Sigmoid colon (tissue), 7 donors: ENCODE data around the gene HMGCS1. TPM values are rescaled to one million over a fixed set of nuclear protein-coding genes. Genes with fewer than 3 reads are reported as not detected.
A peak's percentile ranks its signal among the peaks of the same experiment; 100 is the strongest.
"Not testable (repeated sequence)": the region's sequence is repeated elsewhere in the genome, so short reads cannot be mapped to it uniquely, and the experiment has no call there.

Experiments used
- DNase-seq: peaks from one replicate; pipeline ENCODE4 v3.0.0-alpha.2; 2019
- H3K27ac ChIP-seq, 4 donors: fragments of 200-600 bp; sonication (generic); one replicate each; pipeline ENCODE4 v1.5.1; 2016 to 2019; ENCODE audit warnings: mild to moderate bottlenecking in 1 of 4
- H3K27me3 ChIP-seq, 3 donors: fragments of 200-600 bp; sonication (generic); one replicate each; pipeline ENCODE4 v1.5.1; 2019; ENCODE audit warnings: mild to moderate bottlenecking in 1 of 3
- H3K36me3 ChIP-seq, 4 donors: fragments of 200-600 bp; sonication (generic); one replicate each; pipeline ENCODE4 v1.5.1; 2016 to 2019
- H3K4me1 ChIP-seq, 4 donors: fragments of 200-600 bp; sonication (generic); one replicate each; pipeline ENCODE4 v1.5.1; 2017 to 2019
- H3K4me3 ChIP-seq, 4 donors: fragments of 200-600 bp; sonication (generic); one replicate each; pipeline ENCODE4 v1.5.1; 2017 to 2019; ENCODE audit warnings: mild to moderate bottlenecking in 2 of 4, moderate library complexity in 1 of 4
- H3K9me3 ChIP-seq, 4 donors: fragments of 200-600 bp in 3 of 4; sonication (generic) in 3 of 4; one replicate each; pipeline versions ENCODE4 v1.5.1 to v1.6.1; 2013 to 2019
- EP300 ChIP-seq, 4 donors: sonication (generic); formaldehyde crosslinking; IDR thresholded peaks; one replicate each; pipeline ENCODE4 v1.6.1; 2017; ENCODE audit warnings: antibody characterized with exemption in 4 of 4
- POLR2A ChIP-seq, 2 donors: fragments of 450-650 bp; IDR thresholded peaks; one replicate each; pipeline ENCODE4 v1.6.1; 2016; ENCODE audit warnings: antibody characterized with exemption in 2 of 2, mild to moderate bottlenecking in 2 of 2, moderate library complexity in 2 of 2
- POLR2AphosphoS5 ChIP-seq, 4 donors: sonication (generic); formaldehyde crosslinking; IDR thresholded peaks; one replicate each; pipeline ENCODE4 v1.6.1; 2017; ENCODE audit warnings: antibody characterized with exemption in 4 of 4
- WGBS, 2 donors: extraction: QIAGEN DNeasy Blood & Tissue Kit; methylation state at CpG; one replicate each; pipeline ENCODE4 v1.1.7; 2013; 5-methylcytosine and 5-hydroxymethylcytosine counted together
- intact Hi-C: fragments of 100-400 bp; cut with DNase I; formaldehyde crosslinking; loops from one replicate; pipeline ENCODE4 v1.15.1; 2023
- polyA plus RNA-seq, 3 donors: library from polyadenylated mRNA; stranded (reverse); fragments of 200-250 nt; gene quantifications; one replicate each; pipeline ENCODE4 v1.2.3, GENCODE V29; 2013
- total RNA-seq, 4 donors: library from RNA; depleted of rRNA; stranded (reverse); fragments of >200 nt; gene quantifications; one replicate each; pipeline ENCODE4 v1.1.0, GENCODE V29; 2016
- TF ChIP-seq, protein P1 (sequence below), 4 experiments: fragments of 450-650 bp in 3 of 4; fragments of 200-600 bp in 1 of 4; IDR thresholded peaks; one replicate each; pipeline ENCODE4 v1.5.1; 2016 to 2019; ENCODE audit warnings: antibody characterized with exemption in 4 of 4, mild to moderate bottlenecking in 3 of 4, moderate library complexity in 2 of 4
- donor health status: healthy with polysubstance abuse.
- donor health status: Bipolar disorder and iron deficiency.
- donor health status: healthy.

Gene HMGCS1
- total and polyA plus RNA-seq, 7 donors = 13.0 to 132 (median 20.7) TPM

DNA sequence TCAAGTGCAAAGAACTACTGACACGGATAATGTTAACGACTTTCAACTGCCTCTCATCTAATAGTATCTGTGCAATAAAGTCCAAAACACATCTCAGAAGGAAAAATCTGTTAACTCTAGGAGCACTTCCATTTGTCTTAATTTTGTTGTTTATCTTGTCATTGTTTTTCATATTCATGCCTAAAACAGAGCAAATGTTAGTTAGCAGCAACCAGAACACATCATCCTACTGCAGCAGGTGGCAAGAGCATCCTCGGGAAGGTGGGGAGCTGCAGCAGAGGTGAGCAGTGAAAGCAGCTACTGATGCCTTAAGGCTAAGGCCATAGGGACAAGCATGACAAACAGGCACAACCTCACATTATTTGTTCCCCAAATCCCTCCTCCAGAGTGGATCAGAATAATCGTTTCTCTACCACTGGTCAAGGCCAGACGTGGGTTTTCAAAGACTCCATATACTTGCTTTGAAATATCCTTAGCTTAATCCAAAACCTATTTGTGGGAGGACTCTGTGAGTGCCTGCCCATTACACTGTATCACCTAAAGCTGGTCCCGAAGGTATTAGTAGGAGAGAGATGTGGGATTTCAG lies 1.0 kb downstream of the HMGCS1 start:
- DNase-seq = no peak
- TF ChIP-seq POLR2AphosphoS5 (IDR thresholded peaks at IDR 0.05) = no peak
- TF ChIP-seq EP300 (IDR thresholded peaks at IDR 0.05) = no peak
- TF ChIP-seq, protein P1, sequence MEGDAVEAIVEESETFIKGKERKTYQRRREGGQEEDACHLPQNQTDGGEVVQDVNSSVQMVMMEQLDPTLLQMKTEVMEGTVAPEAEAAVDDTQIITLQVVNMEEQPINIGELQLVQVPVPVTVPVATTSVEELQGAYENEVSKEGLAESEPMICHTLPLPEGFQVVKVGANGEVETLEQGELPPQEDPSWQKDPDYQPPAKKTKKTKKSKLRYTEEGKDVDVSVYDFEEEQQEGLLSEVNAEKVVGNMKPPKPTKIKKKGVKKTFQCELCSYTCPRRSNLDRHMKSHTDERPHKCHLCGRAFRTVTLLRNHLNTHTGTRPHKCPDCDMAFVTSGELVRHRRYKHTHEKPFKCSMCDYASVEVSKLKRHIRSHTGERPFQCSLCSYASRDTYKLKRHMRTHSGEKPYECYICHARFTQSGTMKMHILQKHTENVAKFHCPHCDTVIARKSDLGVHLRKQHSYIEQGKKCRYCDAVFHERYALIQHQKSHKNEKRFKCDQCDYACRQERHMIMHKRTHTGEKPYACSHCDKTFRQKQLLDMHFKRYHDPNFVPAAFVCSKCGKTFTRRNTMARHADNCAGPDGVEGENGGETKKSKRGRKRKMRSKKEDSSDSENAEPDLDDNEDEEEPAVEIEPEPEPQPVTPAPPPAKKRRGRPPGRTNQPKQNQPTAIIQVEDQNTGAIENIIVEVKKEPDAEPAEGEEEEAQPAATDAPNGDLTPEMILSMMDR (IDR thresholded peaks at IDR 0.05) = no peak
- TF ChIP-seq POLR2A (IDR thresholded peaks at IDR 0.05) = no peak
- intact Hi-C loops = loop anchor here (2.0 to 10.0 kb wide), 7 partner anchors 120 to 817 kb away; partner anchors contain the start of genes C5orf34, NIM1K and ZNF131
- H3K4me3 ChIP-seq = peak overlapping the region; percentile 58 to 89 (median 75)
- no peaks in the 10 kb centered on the region for H3K9me3 ChIP-seq
- H3K27me3 ChIP-seq = no peaks in the 10 kb centered on the region
- H3K27ac ChIP-seq = peak overlapping the region; percentile 87 to 94 (median 89)
- H3K36me3 ChIP-seq = no peaks in the 10 kb centered on the region
- 32 to 41% methylated on average over 6 of the region's 6 CpGs for WGBS, 2 donors
- peaks cover 0 to 28% (median 18%) of the 10 kb centered on the region in 4 donors for H3K4me1 ChIP-seq

DNA sequence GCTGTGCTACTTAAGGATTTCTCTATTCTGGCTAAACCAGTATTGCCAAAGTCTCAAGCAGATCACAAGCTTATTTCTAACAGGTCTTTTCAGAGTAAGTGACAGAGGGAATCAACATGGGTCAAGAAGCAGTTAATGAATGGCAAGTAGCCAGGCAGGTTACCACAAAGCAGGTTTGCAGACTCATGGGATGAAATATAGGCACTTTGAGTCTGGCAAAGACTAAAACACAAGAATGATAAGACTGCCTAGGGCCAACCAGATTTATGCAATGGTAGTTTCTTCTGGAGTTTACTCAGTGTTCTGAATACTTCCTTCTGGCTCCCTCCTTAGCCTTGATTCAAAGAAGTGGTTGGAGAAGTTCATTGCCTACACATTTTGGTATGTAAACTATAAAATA lies 3.6 kb downstream of the HMGCS1 start:
- Histone ChIP-seq H3K4me3 (no peak overlapping the region), H3K27ac (no peak overlapping the region), H3K4me1 (peaks cover 0 to 35% (median 18%) of the 10 kb centered on the region in 4 donors), H3K36me3 (no peaks in the 10 kb centered on the region), H3K27me3 (no peaks in the 10 kb centered on the region), H3K9me3 (no peaks in the 10 kb centered on the region)
- no peak for TF ChIP-seq EP300 (IDR thresholded peaks at IDR 0.05)
- no peak for TF ChIP-seq POLR2AphosphoS5 (IDR thresholded peaks at IDR 0.05)
- TF ChIP-seq POLR2A (IDR thresholded peaks at IDR 0.05) = no peak
- TF ChIP-seq, protein P1 (IDR thresholded peaks at IDR 0.05) = no peak
- intact Hi-C loops = loop anchor here (5.0 to 10.0 kb wide), 6 partner anchors 117 to 815 kb away; partner anchors contain the start of genes C5orf34, NIM1K and ZNF131
- no peak for DNase-seq

DNA sequence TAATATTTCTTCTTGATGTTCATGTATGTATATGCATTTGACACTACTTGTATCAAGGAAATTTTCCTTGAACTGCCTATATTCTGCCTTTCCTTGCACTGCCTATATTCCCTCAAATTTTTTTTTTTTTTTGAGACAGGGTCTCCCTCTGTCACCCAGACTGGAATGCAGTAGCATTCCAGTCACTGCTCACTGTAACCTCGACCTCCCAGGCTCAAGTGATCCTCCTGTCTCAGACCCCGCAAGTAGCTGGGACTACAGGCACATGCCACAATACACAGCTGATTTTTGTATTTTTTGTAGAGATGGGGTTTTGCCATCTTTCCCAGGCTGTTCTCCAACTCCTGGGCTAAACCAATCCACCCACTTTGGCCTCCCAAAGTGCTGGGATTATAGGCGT lies 4.1 kb downstream of the HMGCS1 start:
- Histone ChIP-seq H3K27me3 (no peaks in the 10 kb centered on the region), H3K9me3 (no peaks in the 10 kb centered on the region), H3K4me3 (no peak overlapping the region), H3K36me3 (no peaks in the 10 kb centered on the region), H3K27ac (no peak overlapping the region), H3K4me1 (peaks cover 0 to 35% (median 18%) of the 10 kb centered on the region in 4 donors)
- TF ChIP-seq EP300 (IDR thresholded peaks at IDR 0.05) (no peak), POLR2A (IDR thresholded peaks at IDR 0.05) (no peak), POLR2AphosphoS5 (IDR thresholded peaks at IDR 0.05) (no peak)
- TF ChIP-seq, protein P1 (IDR thresholded peaks at IDR 0.05) = no peak
- DNase-seq = no peak
- intact Hi-C loops = no loop called here
- 89 to 92% methylated on average over 3 of the region's 3 CpGs for WGBS, 2 donors

DNA sequence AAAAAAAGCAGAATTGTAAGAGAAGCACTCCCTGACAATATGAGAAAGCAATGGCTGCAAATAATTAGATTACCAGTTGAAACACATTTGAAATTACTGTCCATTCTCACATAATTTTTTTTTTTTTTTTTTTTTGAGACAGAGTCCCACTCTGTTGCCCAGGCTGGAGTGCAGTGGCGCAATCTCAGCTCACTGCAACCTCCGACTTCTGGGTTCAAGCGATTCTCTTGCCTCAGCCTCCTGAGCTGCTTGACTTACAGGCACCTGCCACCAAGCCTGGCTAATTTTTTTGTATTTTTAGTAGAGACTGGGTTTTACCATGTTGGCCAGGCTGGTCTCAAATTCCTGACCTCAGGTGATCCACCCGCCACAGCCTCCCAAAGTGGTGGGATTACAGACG lies 6.3 kb downstream of the HMGCS1 start:
- H3K4me3 ChIP-seq, H3K27ac ChIP-seq, H3K27me3 ChIP-seq, intact Hi-C loops, H3K36me3 ChIP-seq, H3K9me3 ChIP-seq, DNase-seq: not testable (repeated sequence)
- 93 to 95% methylated on average over 5 of the region's 5 CpGs for WGBS, 2 donors
- peaks cover 0 to 27% (median 12%) of the 10 kb centered on the region in 4 donors for H3K4me1 ChIP-seq

DNA sequence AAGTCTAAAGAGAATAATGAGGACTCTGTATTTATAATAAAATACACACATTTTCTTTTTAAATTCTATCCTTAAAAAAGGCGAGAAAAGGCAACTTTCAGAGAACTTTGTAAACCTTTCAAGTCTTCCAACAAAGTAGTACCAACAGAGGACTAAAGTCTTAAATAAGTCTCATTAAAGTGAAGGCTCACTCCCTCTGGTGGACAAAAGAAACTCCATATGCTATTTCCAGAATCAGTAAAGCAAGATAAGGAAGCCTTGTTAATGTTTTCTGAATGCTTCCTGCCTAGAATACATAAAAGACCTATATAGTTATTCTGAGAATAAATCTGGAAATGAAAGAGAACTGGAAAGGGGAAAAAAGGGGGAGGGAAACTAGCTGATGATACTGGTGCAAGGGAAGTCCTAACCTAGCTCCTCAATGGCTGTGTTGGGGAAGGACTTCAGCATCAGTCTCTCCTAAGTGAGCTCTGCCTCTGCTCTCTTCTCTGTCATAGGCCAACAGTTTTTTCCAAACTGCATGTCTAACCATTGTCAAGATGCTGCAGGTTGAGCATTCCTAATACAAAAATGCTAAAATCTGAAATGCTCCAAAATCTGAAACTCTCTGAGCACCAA lies 7.2 kb downstream of the HMGCS1 start:
- intact Hi-C loops = no loop called here
- Histone ChIP-seq H3K27ac (no peak overlapping the region), H3K36me3 (peaks cover 0 to 3% (median 0%) of the 10 kb centered on the region in 4 donors), H3K9me3 (no peaks in the 10 kb centered on the region), H3K4me3 (no peak overlapping the region), H3K27me3 (no peaks in the 10 kb centered on the region), H3K4me1 (peaks cover 0 to 24% (median 9%) of the 10 kb centered on the region in 4 donors)
- WGBS, 2 donors = 25 to 64% methylated on average over 1 of the region's 1 CpG
- DNase-seq = no peak
- no peak for TF ChIP-seq POLR2AphosphoS5 (IDR thresholded peaks at IDR 0.05)
- TF ChIP-seq, protein P1 (IDR thresholded peaks at IDR 0.05) = peak; percentile 9 to 43 (median 40)
- no peak for TF ChIP-seq POLR2A (IDR thresholded peaks at IDR 0.05)
